CD4-positive, alpha-beta T cell (primary cell): Measurements from ENCODE around the gene RGS14. TPM values are rescaled to one million over a fixed set of nuclear protein-coding genes. Genes with fewer than 3 reads are reported as not detected.

ENCODE experiments used
- ATAC-seq: fragments of 200-7000 bp; cut with Tn5 transposase; one replicate; pipeline ENCODE4 v1.10.0; 2022; ENCODE audit warnings: mild to moderate bottlenecking; ENCODE audit not compliant: poor library complexity
- CTCF ChIA-PET: fragments of 350-600 bp; sonication (Branson Sonifier 250); formaldehyde crosslinking; loops from one replicate; lab custom pipeline; 2021; ENCODE audit warnings: antibody characterized with exemption, inconsistent platforms; lab: Charles Lee
- POLR2A ChIA-PET: fragments of 350-600 bp; sonication (Branson Sonifier 250); formaldehyde crosslinking; loops from one replicate; lab custom pipeline; 2021; ENCODE audit warnings: antibody characterized with exemption, inconsistent platforms; lab: Charles Lee
- DNase-seq, 14 experiments: peaks; one replicate each; pipeline ENCODE4 v3.0.0-alpha.2; 2013 to 2020; ENCODE audit warnings: mixed read lengths in 2 of 14
- H3K27ac ChIP-seq, 2 donors: one replicate each; pipeline versions ENCODE4 v1.5.1 to v1.7.0; 2013; ENCODE audit warnings: low read length in 2 of 2, low read depth in 1 of 2, mild to moderate bottlenecking in 1 of 2
- H3K27me3 ChIP-seq, 2 experiments: 1 replicate in 1 of 2; 2 replicates in 1 of 2; pipeline versions ENCODE4 v1.6.1 to v1.7.0; 2013; ENCODE audit warnings: low read length in 2 of 2, control low read depth in 1 of 2, mild to moderate bottlenecking in 1 of 2, moderate library complexity in 1 of 2; ENCODE audit not compliant: insufficient read depth in 2 of 2, control insufficient read depth in 1 of 2
- H3K36me3 ChIP-seq: one replicate; pipeline ENCODE4 v1.6.1; 2013; ENCODE audit warnings: low read length, control low read depth; ENCODE audit not compliant: insufficient read depth
- H3K4me1 ChIP-seq: one replicate; pipeline ENCODE4 v1.6.1; 2013; ENCODE audit warnings: low read length, control low read depth; ENCODE audit not compliant: insufficient read depth
- H3K4me3 ChIP-seq: one replicate; pipeline ENCODE4 v1.5.1; 2013; ENCODE audit warnings: mild to moderate bottlenecking, low read length, moderate library complexity
- H3K9me3 ChIP-seq, 2 experiments: 1 replicate in 1 of 2; 2 replicates in 1 of 2; pipeline versions ENCODE4 v1.6.1 to v1.7.0; 2013; ENCODE audit warnings: low read length in 2 of 2, mild to moderate bottlenecking in 2 of 2, control low read depth in 1 of 2, moderate library complexity in 1 of 2; ENCODE audit not compliant: control insufficient read depth in 1 of 2, insufficient read depth in 1 of 2
- H3K27ac Mint-ChIP-seq: one replicate; pipeline ENCODE4 v1.8.0; 2020; ENCODE audit warnings: mixed read lengths
- H3K27me3 Mint-ChIP-seq: one replicate; pipeline ENCODE4 v1.8.0; 2021; ENCODE audit warnings: mixed read lengths
- H3K36me3 Mint-ChIP-seq: one replicate; pipeline ENCODE4 v1.8.0; 2021; ENCODE audit warnings: low read depth, mixed read lengths
- H3K4me1 Mint-ChIP-seq: one replicate; pipeline ENCODE4 v1.8.0; 2021; ENCODE audit warnings: low read depth, mixed read lengths
- H3K4me3 Mint-ChIP-seq: one replicate; pipeline ENCODE4 v1.8.0; 2020; ENCODE audit warnings: mild to moderate bottlenecking, mixed read lengths
- H3K9me3 Mint-ChIP-seq: one replicate; pipeline ENCODE4 v1.8.0; 2020; ENCODE audit warnings: mixed read lengths
- intact Hi-C, 2 experiments: fragments of 100-400 bp; cut with DNase I in 1 of 2; cut with micrococcal nuclease in 1 of 2; formaldehyde crosslinking; loops; one replicate each; pipeline versions ENCODE4 v1.15.1 to v1.9.0; 2023 to 2025; cut with DNase I, micrococcal nuclease
- total RNA-seq, 174 experiments: library from RNA in 2 of 174; stranded (reverse) in 2 of 174; gene quantifications; one replicate each; pipeline ENCODE4 v1.2.3 and lab custom pipeline; 2021 to 2026
- TF ChIP-seq, protein P1 (sequence below): fragments of 200-600 bp; IDR thresholded peaks from one replicate; pipeline ENCODE4 v1.8.0; 2022; ENCODE audit warnings: antibody characterized with exemption, mild to moderate bottlenecking

Gene RGS14
- total RNA-seq, 2 experiments from 2014 or later = 34.7 to 35.3 TPM

DNA sequence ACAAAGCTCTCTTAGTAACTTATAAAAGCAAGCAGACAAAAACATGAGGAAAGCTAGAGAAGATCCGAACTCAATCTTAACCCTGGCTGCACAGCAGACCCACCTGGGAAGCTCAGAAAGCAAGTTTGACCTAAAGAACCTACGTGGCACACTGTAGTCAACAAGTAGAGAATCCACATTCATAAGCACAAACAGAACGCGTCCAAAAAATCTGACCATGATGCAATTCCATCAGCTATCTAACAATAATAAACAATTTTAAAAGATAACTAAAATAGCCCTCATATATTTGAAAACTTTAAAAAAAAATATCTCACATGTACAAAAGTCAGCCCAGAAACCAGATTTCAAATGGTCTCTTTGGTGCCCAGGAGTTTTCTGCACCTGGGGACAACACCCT, 10.9 kb upstream of the RGS14 start:
- peaks cover 53% of the 10 kb centered on the region for H3K36me3 ChIP-seq
- no peak overlapping the region for H3K27ac ChIP-seq

GRCh38 chr5:177347699-177348098, 10.0 kb upstream of the RGS14 start:
- intact Hi-C loops = no loop called here
- ChIA-PET CTCF (interaction anchor here (1.5 kb wide), 1 partner anchor 38 kb away, joined by 3 read pairs; no protein-coding TSS in a partner anchor), POLR2A (interaction anchor here (1.2 kb wide), 1 partner anchor 25 kb away, joined by 3 read pairs; no protein-coding TSS in a partner anchor)
- no peak overlapping the region for H3K4me3 ChIP-seq
- TF ChIP-seq, protein P1, sequence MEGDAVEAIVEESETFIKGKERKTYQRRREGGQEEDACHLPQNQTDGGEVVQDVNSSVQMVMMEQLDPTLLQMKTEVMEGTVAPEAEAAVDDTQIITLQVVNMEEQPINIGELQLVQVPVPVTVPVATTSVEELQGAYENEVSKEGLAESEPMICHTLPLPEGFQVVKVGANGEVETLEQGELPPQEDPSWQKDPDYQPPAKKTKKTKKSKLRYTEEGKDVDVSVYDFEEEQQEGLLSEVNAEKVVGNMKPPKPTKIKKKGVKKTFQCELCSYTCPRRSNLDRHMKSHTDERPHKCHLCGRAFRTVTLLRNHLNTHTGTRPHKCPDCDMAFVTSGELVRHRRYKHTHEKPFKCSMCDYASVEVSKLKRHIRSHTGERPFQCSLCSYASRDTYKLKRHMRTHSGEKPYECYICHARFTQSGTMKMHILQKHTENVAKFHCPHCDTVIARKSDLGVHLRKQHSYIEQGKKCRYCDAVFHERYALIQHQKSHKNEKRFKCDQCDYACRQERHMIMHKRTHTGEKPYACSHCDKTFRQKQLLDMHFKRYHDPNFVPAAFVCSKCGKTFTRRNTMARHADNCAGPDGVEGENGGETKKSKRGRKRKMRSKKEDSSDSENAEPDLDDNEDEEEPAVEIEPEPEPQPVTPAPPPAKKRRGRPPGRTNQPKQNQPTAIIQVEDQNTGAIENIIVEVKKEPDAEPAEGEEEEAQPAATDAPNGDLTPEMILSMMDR = no peak
- no peak overlapping the region for H3K27ac ChIP-seq
- no peak for DNase-seq
- H3K36me3 ChIP-seq = peaks cover 44% of the 10 kb centered on the region
- Mint-ChIP-seq H3K9me3 (no peaks in the 10 kb centered on the region), H3K4me1 (peaks cover 60% of the 10 kb centered on the region), H3K27ac (no peak overlapping the region), H3K27me3 (no peaks in the 10 kb centered on the region), H3K36me3 (peaks cover 58% of the 10 kb centered on the region), H3K4me3 (no peak overlapping the region)
- peaks cover 44% of the 10 kb centered on the region for H3K4me1 ChIP-seq
- no peaks in the 10 kb centered on the region for H3K9me3 ChIP-seq
- no peaks in the 10 kb centered on the region for H3K27me3 ChIP-seq
- no peak for ATAC-seq

More for the DNA sequence above, 10.9 kb upstream of the RGS14 start:
- Mint-ChIP-seq H3K27me3 (no peaks in the 10 kb centered on the region), H3K4me3 (no peak overlapping the region), H3K9me3 (no peaks in the 10 kb centered on the region), H3K36me3 (peaks cover 63% of the 10 kb centered on the region), H3K4me1 (peaks cover 56% of the 10 kb centered on the region), H3K27ac (no peak overlapping the region)
- intact Hi-C loops = no loop called here
- DNase-seq = no peak
- ChIA-PET CTCF (interaction anchor here (1.0 to 1.7 kb wide), 3 partner anchors 24 to 55 kb away, joined by 3 to 4 read pairs (median 3); no protein-coding TSS in a partner anchor), POLR2A (interaction anchor here (1.2 kb wide), 1 partner anchor 26 kb away, joined by 3 read pairs; no protein-coding TSS in a partner anchor)
- no peaks in the 10 kb centered on the region for H3K9me3 ChIP-seq
- ATAC-seq = no peak
- H3K4me1 ChIP-seq = peaks cover 38% of the 10 kb centered on the region
- no peaks in the 10 kb centered on the region for H3K27me3 ChIP-seq
- H3K4me3 ChIP-seq = no peak overlapping the region
- TF ChIP-seq, protein P1 = no peak

GRCh38 chr5:177349362-177349647, 8.4 kb upstream of the RGS14 start:
- Histone ChIP-seq H3K36me3 (peaks cover 33% of the 10 kb centered on the region), H3K27me3 (no peaks in the 10 kb centered on the region), H3K4me1 (peaks cover 44% of the 10 kb centered on the region), H3K27ac (no peak overlapping the region), H3K9me3 (no peaks in the 10 kb centered on the region), H3K4me3 (no peak overlapping the region)
- TF ChIP-seq, protein P1 = no peak
- Mint-ChIP-seq H3K4me1 (peaks cover 55% of the 10 kb centered on the region), H3K4me3 (peak overlapping the region; percentile 95), H3K27ac (peak overlapping the region; percentile 98), H3K27me3 (no peaks in the 10 kb centered on the region), H3K36me3 (peaks cover 50% of the 10 kb centered on the region), H3K9me3 (no peaks in the 10 kb centered on the region)
- POLR2A ChIA-PET = interaction anchor here (0.7 kb wide), 1 partner anchor 22 kb away, joined by 3 read pairs; no protein-coding TSS in a partner anchor
- DNase-seq = no peak
- ATAC-seq = no peak
- CTCF ChIA-PET = interaction anchor here (1.6 kb wide), 1 partner anchor 41 kb away, joined by 5 read pairs; no protein-coding TSS in a partner anchor
- intact Hi-C loops = no loop called here
